D341Med (cell line): ENCODE measurements around the gene C2orf81.
"Not testable (repeated sequence)": the region's sequence is repeated elsewhere in the genome, so short reads cannot be mapped to it uniquely, and the experiment has no call there.

Source experiments
- DNase-seq: peaks from one replicate; pipeline ENCODE4 v3.0.0; 2012; ENCODE audit warnings: low spot score

C2orf81 gene

DNA sequence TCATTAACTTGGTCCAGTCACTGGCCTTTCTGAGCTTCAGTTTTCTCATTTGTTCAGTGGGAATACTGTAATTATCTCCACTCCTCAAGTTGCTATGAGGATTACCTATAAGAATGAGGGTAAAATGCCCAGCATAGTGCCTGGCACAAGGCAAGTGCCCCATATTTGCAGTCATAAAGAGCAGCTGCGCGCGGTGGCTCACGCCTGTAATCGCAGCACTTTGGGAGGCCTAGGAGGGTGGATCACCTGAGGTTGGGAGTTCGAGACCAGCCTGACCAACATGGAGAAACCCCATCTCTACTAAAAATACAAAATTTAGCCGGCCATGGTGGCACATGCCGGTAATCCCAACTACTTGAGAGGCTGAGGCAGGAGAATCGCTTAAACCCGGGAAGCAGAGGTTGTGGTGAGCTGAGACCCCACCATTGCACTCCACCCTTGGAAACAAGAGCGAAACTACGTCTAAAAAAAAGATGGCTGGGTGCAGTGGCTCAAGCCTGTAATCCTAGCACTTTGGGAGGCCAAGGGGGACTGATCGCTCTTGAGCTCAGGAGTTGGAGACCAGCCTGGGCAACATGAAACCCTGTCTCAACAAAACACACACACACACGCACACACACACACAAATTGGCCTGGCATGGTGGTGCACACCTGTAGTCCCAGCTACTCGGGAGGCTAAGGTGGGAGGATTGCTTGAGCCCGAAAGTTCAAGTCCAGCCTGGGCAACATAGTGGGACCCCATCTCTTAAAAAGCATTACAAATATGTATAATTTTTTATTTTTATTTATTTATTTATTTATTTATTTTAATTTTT, 21.3 kb upstream of the C2orf81 start:
- not testable (repeated sequence) for DNase-seq

DNA sequence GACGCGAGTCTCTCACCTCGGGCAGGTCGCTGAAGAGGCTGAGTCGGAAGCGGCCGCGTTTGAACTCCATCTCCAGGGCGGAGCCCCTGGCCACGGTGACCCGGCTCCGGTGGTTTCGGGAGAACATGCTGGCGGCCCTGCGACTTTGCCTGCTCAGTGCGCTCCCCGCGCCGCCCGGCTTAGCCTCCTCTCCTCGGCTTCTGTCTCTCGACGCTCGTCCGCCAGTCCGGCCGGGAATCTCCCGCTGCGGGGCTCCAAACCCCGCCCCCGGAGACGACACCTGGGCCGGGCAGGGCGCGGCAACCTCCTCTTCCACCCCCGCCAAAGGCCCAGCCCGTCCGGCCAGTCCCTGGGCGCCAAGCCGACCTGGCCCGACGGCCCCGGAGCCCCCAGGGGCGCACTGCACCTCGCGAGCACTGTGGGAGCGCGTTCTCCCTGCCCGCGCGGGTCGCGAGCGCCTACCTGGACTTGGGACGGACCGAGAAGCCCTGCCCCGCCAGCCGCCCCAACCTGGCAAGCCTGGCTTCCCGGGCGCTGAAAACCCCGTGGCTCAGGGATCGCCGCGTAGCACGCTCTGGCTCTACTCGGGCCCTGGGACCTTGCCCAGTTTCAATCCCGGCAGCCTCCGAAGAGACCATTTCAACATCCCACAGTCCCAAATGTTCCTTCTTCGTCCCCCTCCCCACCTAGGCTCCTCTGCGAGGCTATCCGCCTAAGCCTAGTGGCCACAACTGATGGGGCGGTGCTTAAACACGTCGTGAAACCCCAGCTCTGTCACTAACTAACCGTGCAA, 20.5 kb upstream of the C2orf81 start, which contains the start of gene RTKN:
TSS of gene RTKN (minus strand) at position 248 of the 793 bp plus-strand sequence. CDS start at position 127, 121 bp downstream.
- DNase-seq: no peak

DNA sequence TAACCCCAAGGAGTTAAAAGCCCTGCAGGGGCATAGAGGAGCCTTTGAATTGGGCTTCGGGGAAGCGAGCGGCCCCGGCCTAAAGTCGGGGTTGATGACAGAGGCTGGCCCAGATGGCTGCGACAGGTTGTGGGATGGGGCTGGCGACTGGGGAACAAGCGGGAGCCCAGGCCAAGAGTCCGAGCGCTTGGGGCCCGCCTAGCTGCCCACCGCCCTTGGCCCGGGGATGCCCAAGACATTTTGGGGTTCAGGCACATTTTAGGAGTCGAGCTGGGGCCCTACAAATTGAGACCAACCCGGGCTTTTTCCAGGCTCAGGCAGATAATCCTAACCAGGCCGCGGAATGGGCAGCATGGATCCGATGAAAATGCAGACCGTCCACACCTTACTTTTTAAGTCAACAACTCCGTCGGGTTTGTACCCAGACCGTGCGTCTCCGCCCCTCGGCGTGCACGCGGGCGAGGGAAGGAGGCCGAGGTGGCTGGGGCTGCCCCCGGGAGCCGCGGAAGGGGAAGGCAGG, 19.8 kb upstream of the C2orf81 start:
- DNase-seq: no peak

DNA sequence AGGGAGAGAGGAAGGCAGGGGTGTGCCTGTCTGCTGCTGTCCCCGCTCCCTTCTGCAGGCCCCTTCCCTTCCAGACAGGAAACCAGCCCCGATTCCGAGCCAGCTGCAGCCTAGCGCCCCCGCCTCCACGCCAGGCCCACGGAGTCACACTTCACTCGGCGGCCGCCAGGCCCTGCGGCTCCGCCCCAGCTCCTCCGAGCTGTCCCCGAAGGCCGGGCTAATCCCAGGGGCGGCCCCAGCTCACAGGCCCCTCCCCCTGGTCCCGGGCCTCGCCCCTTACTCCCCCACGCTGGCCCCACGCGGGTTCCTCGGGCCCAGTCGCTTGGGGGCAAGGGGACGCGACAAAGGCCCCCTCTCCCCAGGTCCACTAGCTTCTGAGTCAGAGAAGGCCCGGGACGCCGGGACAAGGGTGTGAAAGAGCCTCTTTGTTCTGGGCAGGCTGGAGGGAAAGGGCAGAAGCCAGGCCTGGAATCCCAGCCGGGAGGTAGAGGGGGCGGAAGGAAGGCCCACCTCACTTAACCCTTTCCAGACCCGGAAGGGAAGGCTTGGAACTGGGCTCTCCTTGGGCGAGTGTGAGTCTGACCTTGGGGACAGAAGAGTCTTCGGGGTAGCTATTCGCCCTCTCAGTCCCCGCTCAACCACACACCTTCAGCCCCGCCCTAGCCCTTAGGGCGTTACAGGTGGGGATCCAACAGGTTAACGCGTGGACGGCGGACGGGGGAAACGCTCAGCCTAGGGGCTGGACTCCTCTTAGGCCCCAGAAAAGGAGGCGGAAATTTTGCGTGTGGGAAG, 19.2 kb upstream of the C2orf81 start:
- DNase-seq: peak; percentile 98

DNA sequence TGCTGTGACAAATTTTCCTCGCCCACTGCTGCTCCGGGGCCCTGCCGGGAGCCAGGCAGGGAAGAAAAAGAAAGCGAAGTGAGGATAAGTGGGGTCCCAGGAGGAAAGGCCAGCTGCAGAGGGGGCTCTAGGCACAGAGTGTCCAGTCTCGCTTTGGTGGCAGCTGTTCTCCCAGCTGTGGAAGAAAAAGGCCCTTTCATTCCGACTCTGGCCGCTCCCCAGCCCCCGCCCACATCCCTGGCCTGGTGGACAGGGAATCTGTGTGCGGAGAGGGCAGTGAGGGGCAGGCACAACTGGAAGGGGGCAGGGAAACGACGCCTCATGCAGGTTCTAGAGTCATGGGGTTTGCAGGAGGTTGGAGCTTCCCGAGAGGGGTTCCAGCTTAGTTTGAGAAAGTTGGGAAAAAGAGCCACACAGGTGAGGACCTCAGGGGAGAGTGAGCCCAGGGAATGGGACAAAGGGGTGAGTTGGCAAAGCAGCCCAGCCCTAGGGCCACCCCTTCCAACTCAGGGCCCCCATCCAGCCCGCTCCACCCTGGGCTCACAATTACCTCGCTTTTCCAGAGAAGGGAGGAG, 18.5 kb upstream of the C2orf81 start:
- DNase-seq: no peak

DNA sequence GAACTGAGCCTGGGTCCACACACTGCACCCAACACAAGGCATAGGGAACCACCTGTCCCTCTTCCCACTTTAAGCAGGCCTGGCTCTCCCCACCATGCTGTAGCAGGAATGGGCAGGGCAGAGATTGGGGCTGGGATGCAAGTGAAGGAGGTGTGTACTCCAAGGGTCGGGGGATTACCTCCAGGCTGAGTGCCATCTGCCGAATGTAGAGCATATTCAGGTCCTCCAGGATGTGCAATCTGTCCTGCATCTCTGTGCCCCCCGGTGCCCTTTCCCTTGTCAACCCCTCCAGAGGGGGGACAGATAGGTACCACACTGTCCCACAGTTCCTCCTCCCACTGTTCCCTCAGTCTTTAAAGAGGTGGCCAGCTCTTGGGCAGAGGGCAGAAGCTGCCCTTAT, 18.0 kb upstream of the C2orf81 start:
- peak; percentile 71 for DNase-seq

DNA sequence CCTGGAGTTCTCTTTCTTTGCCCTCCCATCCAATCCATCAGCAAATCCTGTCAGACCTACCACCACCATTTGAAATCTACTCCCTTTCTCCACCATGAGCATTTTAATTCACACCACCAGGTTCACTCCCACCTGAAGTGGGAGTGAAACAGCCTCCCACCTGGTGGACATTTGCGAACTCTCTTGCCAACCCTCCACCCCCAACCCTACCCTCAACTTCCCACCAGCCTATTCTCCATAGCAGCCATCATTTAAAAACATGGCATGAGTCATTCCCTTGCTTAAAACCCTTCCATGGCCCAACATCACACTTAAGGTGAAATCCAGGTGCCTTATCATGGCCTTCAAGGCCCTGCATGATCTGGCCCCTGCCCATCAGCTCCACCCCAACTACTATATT, 16.8 kb upstream of the C2orf81 start:
- DNase-seq: no peak

DNA sequence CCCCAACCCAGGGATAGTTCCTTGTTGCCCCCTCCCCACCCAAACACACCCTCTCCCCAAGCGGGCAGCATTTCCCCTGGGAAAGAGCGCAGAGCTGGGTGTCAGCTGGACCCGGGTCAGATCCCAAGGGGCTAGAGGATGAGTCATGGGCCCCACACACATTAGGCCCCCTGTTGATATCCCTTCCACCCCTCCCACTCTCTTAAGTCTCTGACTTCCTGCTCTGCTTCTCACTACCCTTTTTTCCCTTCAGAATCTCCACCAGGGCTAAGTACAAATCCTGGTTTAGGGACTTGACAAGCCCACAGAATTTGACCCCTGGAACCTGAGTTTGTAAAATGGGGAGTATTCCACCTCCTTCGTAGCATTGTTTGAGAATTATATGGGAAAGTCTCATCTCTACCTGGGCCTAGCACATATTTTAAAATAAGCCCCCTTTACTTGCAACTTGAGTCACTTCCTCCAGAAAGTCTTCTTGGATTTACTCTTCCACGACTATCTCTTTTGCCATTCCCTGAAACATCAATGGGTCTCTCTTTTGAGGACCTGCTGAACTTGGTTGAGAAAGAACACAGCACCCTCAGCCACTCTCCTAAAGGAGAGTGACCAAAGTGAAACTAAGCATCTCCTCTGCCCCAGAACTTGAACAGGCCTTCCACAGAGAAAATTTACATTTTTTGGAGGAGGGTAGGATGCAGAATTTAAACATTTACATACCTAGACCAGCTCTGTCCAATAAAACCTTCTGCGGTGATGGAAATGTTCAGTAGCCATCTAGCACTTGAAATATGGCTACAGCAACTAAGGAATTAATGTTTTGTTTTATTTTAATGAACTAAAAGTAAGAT, 15.7 kb upstream of the C2orf81 start:
- DNase-seq: no peak

DNA sequence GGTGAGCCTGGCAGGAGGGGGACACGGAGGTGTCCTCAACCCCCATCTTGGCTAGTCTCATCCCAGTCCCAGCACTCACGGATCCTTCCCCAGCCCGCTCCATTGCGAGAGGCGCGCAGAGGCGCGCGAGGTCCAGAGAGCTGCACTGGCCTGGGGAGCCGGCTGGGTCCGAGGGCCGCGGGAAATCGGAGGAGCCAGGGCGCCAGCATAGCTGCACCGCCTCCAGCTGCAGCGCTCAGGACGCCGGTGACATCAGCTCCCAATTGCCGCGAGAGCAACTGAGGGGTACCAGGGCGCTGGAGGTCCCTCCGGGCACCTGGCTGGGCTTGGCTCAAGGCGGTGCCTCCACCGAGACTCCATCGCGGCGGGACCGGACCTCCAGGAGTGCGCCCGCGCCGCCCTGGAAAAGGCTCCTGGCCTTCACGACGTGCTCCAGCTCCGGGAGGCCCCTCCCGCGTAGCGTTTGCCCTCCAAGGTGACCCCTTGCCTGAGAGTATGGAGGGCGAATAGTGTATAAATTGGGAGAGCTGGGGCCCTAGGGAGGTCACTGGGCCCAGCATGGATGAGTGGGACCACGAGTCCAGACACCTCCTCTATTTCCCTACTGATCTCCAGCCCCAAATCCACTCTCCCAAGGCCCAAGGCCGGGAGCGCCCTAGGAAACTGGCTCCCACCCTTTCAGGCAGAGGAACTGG, 14.8 kb upstream of the C2orf81 start:
- DNase-seq: no peak

DNA sequence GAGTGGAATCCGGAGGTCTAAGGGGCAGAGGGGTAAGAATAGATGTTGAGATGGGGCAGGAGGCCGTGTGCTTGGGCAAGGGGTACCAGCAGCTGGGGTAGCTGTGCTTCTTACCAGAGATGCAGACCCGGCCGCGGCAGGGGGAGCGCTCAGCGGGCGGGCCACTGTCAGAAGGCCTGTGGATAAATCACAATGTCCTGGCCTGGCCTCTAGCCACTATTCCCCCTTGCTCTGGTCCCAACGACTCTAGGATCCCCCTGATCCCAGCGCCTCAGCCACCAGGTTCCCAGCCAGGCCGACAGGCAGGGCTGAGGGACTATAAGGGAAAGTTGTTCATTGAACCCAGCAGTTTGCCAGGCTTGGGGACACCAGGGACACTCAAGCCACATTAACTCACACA, 9.1 kb upstream of the C2orf81 start:
- no peak for DNase-seq

DNA sequence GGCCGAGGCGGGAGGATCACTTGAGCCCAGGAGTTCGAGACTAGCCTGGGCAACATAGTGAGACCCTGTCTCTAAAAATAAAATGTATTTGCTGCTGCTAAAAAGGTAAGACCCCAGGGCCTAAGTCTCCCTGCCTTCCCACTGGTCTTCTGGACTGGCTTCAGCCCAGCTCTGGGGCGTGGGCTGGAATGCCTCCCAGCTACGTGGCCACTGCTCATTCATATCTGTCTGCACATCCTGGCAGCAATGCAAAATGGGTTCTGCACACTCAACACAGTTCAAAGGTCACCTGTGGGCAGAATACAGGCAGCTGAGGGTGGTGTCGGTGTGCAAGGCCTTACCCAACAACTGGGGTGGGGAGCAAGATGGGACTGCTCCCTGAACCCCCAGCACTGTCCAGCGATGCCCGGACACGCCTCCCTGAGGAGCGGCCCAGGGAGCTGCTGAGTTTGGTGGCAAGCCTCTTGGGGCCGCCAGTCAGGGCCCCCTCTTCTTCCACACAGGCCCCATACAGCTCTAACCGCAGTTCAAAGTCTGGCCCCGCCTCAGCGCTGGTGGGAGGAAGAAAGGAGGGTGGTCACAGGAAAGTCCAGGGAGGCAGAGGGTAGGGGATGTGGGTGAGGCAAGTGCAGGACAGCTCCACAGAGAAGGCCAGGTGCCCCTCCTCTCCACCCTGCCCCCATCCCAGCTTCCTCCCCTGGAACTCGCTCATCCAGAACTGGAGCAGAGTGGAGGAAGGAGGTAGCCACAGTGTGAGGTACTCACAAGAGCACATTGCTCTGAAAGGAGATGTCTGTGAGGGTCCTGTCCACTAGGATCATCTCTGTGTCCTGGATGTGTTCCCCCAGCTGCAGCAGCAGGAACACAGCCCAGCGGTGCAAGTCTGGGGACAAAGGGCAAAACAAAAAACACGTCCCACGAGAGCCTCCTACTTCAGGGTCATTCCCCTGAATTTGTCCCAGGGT, 8.3 kb upstream of the C2orf81 start:
- DNase-seq: no peak

DNA sequence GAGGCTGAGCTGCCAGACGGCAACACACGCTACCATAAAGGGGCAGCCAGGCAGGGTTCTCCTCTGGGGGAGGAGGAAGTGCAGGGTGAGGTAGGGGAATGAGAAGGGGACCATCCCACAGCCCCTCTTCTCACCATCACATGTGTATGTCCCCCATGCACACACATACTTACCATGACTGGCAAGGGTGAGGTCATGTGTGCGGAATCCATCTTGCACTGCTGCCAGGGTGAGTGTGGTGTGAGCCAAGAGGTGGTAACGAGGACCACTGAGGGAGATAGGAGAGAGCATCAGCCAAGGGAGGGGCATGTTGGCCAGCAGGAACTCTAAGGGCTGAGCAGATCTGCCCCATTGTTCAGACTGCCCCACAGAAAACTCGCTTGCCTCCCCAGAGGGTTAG, 7.3 kb upstream of the C2orf81 start:
- no peak for DNase-seq

DNA sequence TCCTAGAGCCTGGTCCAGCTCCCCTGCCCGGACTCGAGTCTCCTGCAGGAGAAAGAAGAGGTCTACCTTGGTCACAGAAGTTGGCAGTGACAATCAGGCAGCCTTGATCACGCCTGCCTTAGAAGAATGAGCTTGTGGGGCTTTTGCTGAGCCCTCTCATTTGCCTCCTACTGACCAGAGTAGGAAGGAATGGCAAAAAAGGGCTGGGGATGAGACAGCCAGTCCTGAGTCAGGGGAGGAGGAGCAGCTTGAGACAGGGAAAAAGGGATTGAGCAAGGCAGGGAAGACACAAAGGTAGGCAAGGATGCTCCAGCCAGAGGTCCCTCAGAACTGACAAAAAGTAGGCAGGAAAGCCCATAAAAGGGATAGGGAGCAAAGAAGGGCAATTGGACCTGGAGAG, 6.1 kb upstream of the C2orf81 start:
- DNase-seq: no peak

DNA sequence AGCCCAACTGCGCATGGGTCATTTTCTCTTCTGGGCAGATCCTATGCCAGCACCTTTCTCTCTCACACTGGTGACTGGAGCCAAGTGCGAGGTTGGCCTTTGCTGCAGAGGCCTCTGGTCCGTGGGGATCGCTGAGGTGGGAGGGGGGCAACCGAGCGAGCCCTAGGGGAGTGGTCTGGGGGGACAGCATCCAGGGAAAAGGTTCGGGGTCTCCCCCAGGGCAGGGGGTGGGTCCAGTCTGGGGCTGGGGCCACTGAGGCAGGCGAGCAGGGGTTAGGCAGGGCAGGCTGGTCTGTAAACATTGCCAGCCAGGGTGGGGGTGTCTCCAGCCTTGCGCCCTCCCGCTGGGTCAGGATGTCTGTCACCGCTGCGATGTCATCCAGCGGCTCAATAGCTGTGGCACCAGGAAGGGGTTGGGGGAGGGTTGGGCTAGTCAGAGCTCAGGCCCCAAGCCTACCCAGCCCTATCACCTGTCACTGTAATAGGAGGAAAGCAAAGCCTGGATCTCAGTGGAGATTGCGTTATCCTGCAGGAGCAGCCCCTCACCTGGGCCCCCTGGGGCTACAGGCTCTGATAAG, 4.9 kb upstream of the C2orf81 start:
- peak; percentile 10 for DNase-seq

DNA sequence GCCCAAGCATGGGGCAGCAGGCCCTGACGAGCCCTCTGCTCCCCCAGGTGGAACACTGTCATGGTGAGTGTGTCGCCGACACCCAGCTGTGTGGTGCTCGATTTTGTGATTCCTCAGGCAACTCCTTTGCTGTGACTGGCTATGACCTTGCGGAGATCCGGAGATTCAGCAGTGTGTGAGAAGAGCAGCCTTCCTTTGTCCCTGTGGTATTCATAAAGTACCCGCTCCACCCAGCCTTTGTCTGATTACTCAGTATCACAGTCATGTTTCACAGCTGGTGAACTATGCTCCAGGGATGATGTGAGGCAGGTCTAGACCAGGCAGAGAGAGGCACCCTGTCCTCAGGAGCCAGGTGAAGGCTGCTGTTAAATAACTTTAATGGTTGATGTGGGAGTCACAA, 4.1 kb upstream of the C2orf81 start:
- no peak for DNase-seq

DNA sequence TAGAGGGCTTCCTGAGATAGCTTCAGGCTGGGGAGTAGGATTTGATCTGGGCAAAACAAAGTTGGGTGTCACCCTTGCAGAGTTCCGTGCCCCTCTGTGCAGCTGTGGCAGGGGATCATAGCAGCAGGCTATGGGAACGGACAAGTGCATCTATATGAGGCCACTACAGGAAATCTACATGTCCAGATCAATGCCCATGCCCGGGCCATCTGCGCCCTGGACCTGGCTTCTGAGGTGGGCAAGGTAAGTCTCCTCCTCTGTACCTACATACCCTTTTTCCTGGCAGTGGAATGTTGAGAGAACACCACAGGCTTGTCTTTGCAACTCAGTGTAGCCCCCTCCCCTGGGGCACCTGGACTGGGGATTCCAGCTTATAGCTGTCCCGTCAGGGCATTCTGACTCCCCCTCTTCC, 3.6 kb upstream of the C2orf81 start:
- no peak for DNase-seq

DNA sequence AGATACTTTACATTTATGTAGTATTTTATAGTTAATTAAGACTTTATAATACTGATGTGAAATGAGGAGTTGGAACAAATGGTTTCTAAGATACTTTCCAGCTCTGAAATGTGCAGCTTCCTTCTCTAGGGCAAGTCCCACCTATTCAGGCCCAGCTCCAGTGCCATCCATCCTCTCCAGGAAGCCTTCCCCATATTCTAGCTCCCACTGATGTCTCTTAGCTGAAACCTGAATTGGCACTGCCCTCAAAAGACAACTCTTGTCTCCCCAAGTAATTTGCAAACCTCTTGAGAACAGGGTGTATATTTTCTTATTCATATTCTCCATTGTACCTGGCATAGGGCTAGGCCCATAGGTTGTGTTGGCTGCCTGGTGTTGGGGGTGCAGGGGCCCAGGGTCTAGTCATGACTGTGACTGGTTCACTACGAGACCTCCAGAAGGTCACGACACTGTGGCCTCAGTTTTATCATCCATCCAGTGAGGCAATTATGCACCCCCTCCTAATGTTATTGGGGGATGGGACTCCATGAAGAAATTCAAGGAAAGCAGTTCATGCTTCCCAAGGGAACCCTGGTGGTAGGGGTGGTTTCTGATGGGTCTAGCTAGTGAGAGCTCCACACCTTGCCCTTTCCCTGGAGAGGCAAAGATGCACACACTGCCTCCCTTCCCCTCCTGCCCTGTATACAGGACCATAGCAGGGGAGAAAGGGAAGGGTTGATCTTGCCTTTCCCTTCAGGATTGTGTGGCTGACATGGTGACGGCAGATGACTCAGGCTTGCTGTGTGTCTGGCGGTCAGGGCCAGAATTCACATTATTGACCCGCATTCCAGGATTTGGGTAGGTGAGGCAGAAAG, 2.9 kb upstream of the C2orf81 start:
- no peak for DNase-seq
